ENCODE results near the gene SPDYE17.
"Not testable (repeated sequence)": the region's sequence is repeated elsewhere in the genome, so short reads cannot be mapped to it uniquely, and the experiment has no call there.

DNA sequence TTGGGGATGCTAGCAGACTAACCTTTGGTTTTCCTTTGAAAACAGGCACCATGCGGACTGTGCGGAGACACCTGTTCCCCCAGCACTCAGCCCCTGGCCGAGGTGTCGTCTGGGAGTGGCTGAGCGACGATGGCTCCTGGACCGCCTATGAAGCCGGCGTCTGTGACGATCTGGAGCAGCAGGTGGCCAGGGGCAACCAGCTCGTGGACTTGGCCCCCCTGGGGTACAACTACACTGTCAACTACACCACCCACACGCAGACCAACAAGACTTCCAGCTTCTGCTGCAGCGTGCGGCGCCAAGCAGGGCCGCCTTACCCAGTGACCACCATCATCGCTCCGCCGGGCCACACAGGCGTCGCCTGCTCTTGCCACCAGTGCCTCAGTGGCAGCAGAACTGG lies 51.6 kb downstream of the SPDYE17 start:
- not testable (repeated sequence) for TF ChIP-seq CTCF (conservative IDR thresholded peaks at IDR 0.05); ZFX (IDR thresholded peaks at IDR 0.05)

Data from C4-2B (cell line).